ENCODE measurements around the gene CD300A. TPM values are rescaled to one million over a fixed set of nuclear protein-coding genes. Genes with fewer than 3 reads are reported as not detected.

Gene CD300A
- total RNA-seq, 8 experiments from 2014 or later = 0.17 to 1.6 (median 0.52) TPM; not detected in 5

GRCh38 chr17:74431568-74432423 is 34.6 kb upstream of the CD300A start, which contains the start of gene GPRC5C:
Gene GPRC5C (plus strand): TSS chr17:74432088. CDS start chr17:74439777, 7,689 bp downstream.
- Histone ChIP-seq H3K4me1 (replicated peaks in 1 of 2) (peaks cover 15 to 33% of the 10 kb centered on the region in 2 donors), H3K27ac (peak within 1 kb of the TSS in 1 of 2 donors; percentile 88), H3K4me3 (peak within 1 kb of the TSS; percentile 41 to 79 (median 63))
- WGBS, 10 experiments = 0 to 20% (median 1%) methylated on average over 1 to 14 of the region's 81 CpGs; no CpG with 5 or more reads in 6 of the 10 experiments
- in situ Hi-C loops (cut with MboI; ENCODE audit: low pct_unique_long_range_greater_than_20kb in 2 of 9, low sequenced_read_pairs in 9 of 9, unreplicated experiment in 9 of 9) = no loop called here
- ATAC-seq (replicated peaks in 6 of 8) = peak; percentile 13 to 45 (median 33)

DNA sequence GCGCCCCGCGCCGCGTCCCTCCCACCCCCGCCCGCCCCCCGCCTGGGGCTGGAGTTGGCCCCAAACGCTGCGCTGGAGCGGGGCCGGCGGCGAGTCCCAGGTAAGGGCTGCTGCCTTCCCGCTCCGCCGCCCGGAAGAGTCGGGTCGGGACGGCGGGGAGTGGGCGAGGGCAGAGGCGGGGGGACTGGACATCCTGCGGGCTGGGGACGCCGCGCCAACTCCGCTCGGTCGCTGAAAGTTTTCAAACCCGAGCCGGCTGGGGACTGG is 34.1 kb upstream of the CD300A start:
- peak in 1 of 8 experiments; percentile 0 for ATAC-seq (replicated peaks in 6 of 8)
- peak overlapping the region in 1 of 2 donors; percentile 18 for H3K27ac ChIP-seq
- peak overlapping the region; percentile 41 to 79 (median 63) for H3K4me3 ChIP-seq
- H3K4me1 ChIP-seq (replicated peaks in 1 of 2) = peaks cover 15 to 28% of the 10 kb centered on the region in 2 donors
- no CpG with 5 or more reads among the region's 33 CpGs for WGBS, 10 experiments
- in situ Hi-C loops (cut with MboI; ENCODE audit: low pct_unique_long_range_greater_than_20kb in 2 of 9, low sequenced_read_pairs in 9 of 9, unreplicated experiment in 9 of 9) = no loop called here

DNA sequence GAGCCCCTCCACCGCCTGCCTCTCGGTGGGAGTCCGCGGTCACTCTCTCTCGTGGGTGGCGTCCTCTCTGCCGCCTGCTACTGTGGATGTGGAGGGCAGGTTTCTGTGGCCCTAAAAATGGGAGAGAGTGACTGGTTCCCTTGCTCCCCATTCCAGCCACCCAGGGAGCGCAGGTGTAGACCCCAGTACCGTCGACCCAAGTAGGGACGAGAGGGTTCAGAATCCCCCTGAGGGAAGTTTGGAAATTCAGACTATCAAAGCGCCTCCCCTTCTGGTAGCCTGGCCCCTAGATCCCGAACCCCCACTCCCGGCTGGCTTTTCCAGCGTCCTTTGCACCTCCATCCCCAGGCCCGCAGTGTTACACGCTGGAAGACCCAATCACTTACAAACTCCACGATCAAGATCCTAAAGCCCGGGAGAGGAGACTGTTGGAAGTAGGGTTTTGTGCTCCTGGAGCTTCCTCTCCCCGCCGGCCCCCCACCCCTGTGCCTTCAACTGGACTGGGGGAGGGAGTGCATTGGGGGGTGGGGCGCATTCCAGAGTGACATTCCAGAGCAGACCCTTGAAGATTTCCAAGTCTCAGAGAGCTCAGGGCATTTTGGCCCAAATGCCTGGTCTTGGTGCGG is 33.6 kb upstream of the CD300A start:
- in situ Hi-C loops (cut with MboI; ENCODE audit: low pct_unique_long_range_greater_than_20kb in 2 of 9, low sequenced_read_pairs in 9 of 9, unreplicated experiment in 9 of 9) = no loop called here
- peak overlapping the region; percentile 41 to 79 (median 63) for H3K4me3 ChIP-seq
- 11% methylated on average over 3 to 6 of the region's 23 CpGs; no CpG with 5 or more reads in 8 of the 10 experiments for WGBS, 10 experiments
- H3K4me1 ChIP-seq (replicated peaks in 1 of 2) = peaks cover 15 to 23% of the 10 kb centered on the region in 2 donors
- no peak for ATAC-seq (replicated peaks in 6 of 8)
- H3K27ac ChIP-seq = peak overlapping the region in 1 of 2 donors; percentile 16

GRCh38 chr17:74433421-74434121 is 32.9 kb upstream of the CD300A start:
- in situ Hi-C loops (cut with MboI; ENCODE audit: low pct_unique_long_range_greater_than_20kb in 2 of 9, low sequenced_read_pairs in 9 of 9, unreplicated experiment in 9 of 9) = no loop called here
- H3K4me3 ChIP-seq = peak overlapping the region in 4 of 5 donors; percentile 41 to 79 (median 64)
- ATAC-seq (replicated peaks in 6 of 8) = peak in 5 of 8 experiments; percentile 25 to 44 (median 29)
- no peak overlapping the region for H3K27ac ChIP-seq
- peaks cover 15 to 23% of the 10 kb centered on the region in 2 donors for H3K4me1 ChIP-seq (replicated peaks in 1 of 2)
- WGBS, 10 experiments = 30 to 80% (median 67%) methylated on average over 1 to 2 of the region's 17 CpGs; no CpG with 5 or more reads in 5 of the 10 experiments

DNA sequence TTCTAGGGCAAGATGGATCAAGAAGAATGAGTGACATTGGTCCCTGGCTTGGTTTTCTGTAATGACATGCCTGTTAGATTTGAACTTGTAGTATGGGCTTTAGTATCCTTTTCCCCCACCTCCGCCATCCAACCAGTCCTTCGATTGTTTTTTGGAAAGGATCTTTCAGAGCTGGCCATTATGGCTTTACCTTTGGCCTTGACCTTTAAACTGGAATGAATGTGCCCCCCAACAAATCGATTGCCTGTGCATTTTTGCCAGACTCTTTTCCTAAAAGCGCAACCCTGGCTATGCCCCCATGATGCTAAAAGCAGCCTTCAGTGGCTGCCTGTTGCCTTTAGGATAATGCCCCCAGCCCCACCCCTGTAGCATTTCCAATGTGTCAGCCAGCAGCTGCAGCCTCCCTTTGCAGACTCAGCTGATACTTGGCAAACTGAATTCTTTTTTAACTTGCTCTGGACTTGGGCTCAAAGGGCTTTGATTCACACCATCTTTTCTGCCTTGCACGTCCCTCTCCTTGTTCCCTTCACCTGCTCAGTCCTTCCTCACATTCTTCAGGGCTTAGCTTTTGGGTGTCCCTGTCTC is 30.6 kb upstream of the CD300A start:
- 28 to 85% (median 74%) methylated on average over 1 to 5 of the region's 5 CpGs; no CpG with 5 or more reads in 2 of the 10 experiments for WGBS, 10 experiments
- in situ Hi-C loops (cut with MboI; ENCODE audit: low pct_unique_long_range_greater_than_20kb in 2 of 9, low sequenced_read_pairs in 9 of 9, unreplicated experiment in 9 of 9) = no loop called here
- no peak overlapping the region for H3K4me3 ChIP-seq
- H3K27ac ChIP-seq = no peak overlapping the region
- no peak for ATAC-seq (replicated peaks in 6 of 8)
- H3K4me1 ChIP-seq (replicated peaks in 1 of 2) = peaks cover 5 to 12% of the 10 kb centered on the region in 2 donors

DNA sequence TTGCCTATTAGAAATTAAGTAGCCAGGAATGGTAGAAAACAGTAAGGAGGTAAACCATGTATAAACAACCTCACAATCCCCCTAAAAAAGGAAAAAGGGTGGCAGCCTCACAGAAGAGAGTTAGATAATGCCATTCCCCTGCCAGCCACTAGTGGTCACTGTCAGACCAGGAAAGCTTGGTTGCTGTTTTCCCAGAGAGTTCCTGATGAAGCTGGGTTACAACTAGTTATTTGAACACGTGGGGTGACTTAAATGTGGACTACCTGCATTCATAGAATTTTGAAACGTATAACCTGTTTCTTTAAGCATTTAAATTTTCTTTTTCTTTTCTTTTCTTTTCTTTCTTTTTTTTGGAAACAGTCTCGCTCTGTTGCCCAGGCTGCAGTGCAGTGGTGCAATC is 28.7 kb upstream of the CD300A start:
- H3K27ac ChIP-seq = no peak overlapping the region
- 32 to 100% (median 54%) methylated on average over 1 to 3 of the region's 3 CpGs for WGBS, 10 experiments
- H3K4me1 ChIP-seq (replicated peaks in 1 of 2) = peaks cover under 1 to 16% of the 10 kb centered on the region in 2 donors
- no peak overlapping the region for H3K4me3 ChIP-seq
- no peak for ATAC-seq (replicated peaks in 6 of 8)
- in situ Hi-C loops (cut with MboI; ENCODE audit: low pct_unique_long_range_greater_than_20kb in 2 of 9, low sequenced_read_pairs in 9 of 9, unreplicated experiment in 9 of 9) = no loop called here

DNA sequence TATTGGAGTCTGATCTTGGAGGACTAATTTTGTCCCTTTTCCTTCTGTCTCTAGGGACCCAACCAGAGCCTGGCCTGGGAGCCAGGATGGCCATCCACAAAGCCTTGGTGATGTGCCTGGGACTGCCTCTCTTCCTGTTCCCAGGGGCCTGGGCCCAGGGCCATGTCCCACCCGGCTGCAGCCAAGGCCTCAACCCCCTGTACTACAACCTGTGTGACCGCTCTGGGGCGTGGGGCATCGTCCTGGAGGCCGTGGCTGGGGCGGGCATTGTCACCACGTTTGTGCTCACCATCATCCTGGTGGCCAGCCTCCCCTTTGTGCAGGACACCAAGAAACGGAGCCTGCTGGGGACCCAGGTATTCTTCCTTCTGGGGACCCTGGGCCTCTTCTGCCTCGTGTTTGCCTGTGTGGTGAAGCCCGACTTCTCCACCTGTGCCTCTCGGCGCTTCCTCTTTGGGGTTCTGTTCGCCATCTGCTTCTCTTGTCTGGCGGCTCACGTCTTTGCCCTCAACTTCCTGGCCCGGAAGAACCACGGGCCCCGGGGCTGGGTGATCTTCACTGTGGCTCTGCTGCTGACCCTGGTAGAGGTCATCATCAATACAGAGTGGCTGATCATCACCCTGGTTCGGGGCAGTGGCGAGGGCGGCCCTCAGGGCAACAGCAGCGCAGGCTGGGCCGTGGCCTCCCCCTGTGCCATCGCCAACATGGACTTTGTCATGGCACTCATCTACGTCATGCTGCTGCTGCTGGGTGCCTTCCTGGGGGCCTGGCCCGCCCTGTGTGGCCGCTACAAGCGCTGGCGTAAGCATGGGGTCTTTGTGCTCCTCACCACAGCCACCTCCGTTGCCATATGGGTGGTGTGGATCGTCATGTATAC is 26.5 kb upstream of the CD300A start:
- no peak for ATAC-seq (replicated peaks in 6 of 8)
- no peak overlapping the region for H3K4me3 ChIP-seq
- in situ Hi-C loops (cut with MboI; ENCODE audit: low pct_unique_long_range_greater_than_20kb in 2 of 9, low sequenced_read_pairs in 9 of 9, unreplicated experiment in 9 of 9) = loop anchor here in 1 of 9 experiments (10.0 kb wide), 1 partner anchor 65 kb away; no protein-coding TSS in a partner anchor

GRCh38 chr17:74441537-74441936 is 24.9 kb upstream of the CD300A start:
- WGBS, 10 experiments = 58 to 100% (median 96%) methylated on average over 2 to 6 of the region's 7 CpGs
- in situ Hi-C loops (cut with MboI; ENCODE audit: low pct_unique_long_range_greater_than_20kb in 2 of 9, low sequenced_read_pairs in 9 of 9, unreplicated experiment in 9 of 9) = loop anchor here in 1 of 9 experiments (10.0 kb wide), 1 partner anchor 67 kb away; no protein-coding TSS in a partner anchor
- no peak for ATAC-seq (replicated peaks in 6 of 8)

More for the DNA sequence above, 26.5 kb upstream of the CD300A start:
- Histone ChIP-seq H3K27ac (no peak overlapping the region), H3K4me1 (replicated peaks in 1 of 2) (peaks cover 13 to 31% of the 10 kb centered on the region in 2 donors)
- 53 to 93% (median 92%) methylated on average over 2 to 11 of the region's 31 CpGs; no CpG with 5 or more reads in 5 of the 10 experiments for WGBS, 10 experiments

GRCh38 chr17:74442291-74442669 is 24.2 kb upstream of the CD300A start:
- H3K4me1 ChIP-seq (replicated peaks in 1 of 2) = peaks cover 13 to 27% of the 10 kb centered on the region in 2 donors
- H3K27ac ChIP-seq = peak overlapping the region in 1 of 2 donors; percentile 4
- no peak overlapping the region for H3K4me3 ChIP-seq
- 58 to 100% (median 85%) methylated on average over 1 to 3 of the region's 6 CpGs; no CpG with 5 or more reads in 4 of the 10 experiments for WGBS, 10 experiments
- in situ Hi-C loops (cut with MboI; ENCODE audit: low pct_unique_long_range_greater_than_20kb in 2 of 9, low sequenced_read_pairs in 9 of 9, unreplicated experiment in 9 of 9) = loop anchor here in 1 of 9 experiments (10.0 kb wide), 1 partner anchor 67 kb away; no protein-coding TSS in a partner anchor
- ATAC-seq (replicated peaks in 6 of 8) = peak in 1 of 8 experiments; percentile 7

More at GRCh38 chr17:74441537-74441936, 24.9 kb upstream of the CD300A start:
- H3K4me3 ChIP-seq = no peak overlapping the region
- H3K27ac ChIP-seq = no peak overlapping the region
- peaks cover 13 to 27% of the 10 kb centered on the region in 2 donors for H3K4me1 ChIP-seq (replicated peaks in 1 of 2)

DNA sequence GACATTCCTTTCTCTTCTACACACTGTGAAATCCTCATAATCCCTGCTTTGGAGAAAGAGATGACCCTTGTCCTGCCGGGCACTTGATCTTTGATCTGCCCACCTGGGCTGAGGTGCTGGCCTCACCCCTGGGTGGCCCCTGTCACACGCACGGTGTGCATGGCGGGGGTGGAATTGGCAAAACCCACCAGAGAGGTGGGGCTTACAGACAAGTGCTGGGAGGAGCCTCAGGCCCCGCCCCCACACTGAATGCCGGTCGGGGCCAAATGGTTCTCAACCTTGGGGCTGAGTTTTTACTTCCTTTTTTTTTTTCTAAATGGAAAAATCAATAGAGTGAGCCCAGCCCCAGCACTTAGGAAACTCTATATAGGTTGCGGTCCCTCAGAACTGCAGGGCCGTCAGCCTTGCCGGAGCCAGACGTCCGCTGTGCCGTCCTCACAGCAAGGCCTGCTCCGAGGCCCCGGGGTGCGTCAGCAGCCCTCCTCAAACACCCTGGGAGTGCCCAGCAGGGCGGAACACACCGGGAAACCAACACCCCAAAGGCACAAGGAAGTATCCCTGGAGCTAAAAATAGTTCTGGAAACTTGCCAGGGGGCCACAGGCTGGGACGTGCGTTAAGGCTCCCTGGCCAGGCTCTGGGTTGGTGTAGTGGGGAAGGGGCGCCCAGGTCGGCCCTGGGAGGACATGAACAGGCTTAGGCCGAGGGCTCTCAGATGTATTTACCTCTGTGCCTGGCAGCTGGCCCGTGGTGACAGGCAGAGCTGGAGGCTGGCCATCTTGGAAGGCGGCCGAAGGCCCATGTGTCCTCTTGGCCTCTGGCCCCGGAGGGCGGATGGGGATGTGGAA is 23.5 kb upstream of the CD300A start:
- H3K27ac ChIP-seq = peak overlapping the region in 1 of 2 donors; percentile 4
- 6 to 64% (median 49%) methylated on average over 2 to 17 of the region's 28 CpGs; no CpG with 5 or more reads in 3 of the 10 experiments for WGBS, 10 experiments
- peak; percentile 45 to 84 (median 64) for ATAC-seq (replicated peaks in 6 of 8)

More for the DNA sequence above, 23.5 kb upstream of the CD300A start:
- Histone ChIP-seq H3K4me1 (replicated peaks in 1 of 2) (peaks cover 13 to 27% of the 10 kb centered on the region in 2 donors), H3K4me3 (no peak overlapping the region)
- in situ Hi-C loops (cut with MboI; ENCODE audit: low pct_unique_long_range_greater_than_20kb in 2 of 9, low sequenced_read_pairs in 9 of 9, unreplicated experiment in 9 of 9) = loop anchor here in 1 of 9 experiments (10.0 kb wide), 1 partner anchor 68 kb away; no protein-coding TSS in a partner anchor

Measured in motor neuron (in vitro differentiated cells).